ENCODE measurements around the gene PSMD1.

GRCh38 chr2:231016566-231017230, 40.0 kb upstream of the PSMD1 start:
- no peak for TF ChIP-seq CTCF (IDR thresholded peaks at IDR 0.05)
- TF ChIP-seq POLR2A (IDR thresholded peaks at IDR 0.05), result no peak
